HCT116 (cell line): Measurements from ENCODE around the gene HTR3B. TPM values are rescaled to one million over a fixed set of nuclear protein-coding genes. Genes with fewer than 3 reads are reported as not detected.

Experiments
- ATAC-seq: fragments of 200-7000 bp; cut with Tn5 transposase; 2 replicates; pipeline ENCODE4 v1.9.1; 2020; ENCODE audit warnings: mild to moderate bottlenecking, moderate library complexity
- BruUV-seq: library from RNA; stranded (reverse); fragments of 400-500 nt; replicated peaks from 2 replicates; lab custom pipeline; 2021; lab: Mats Ljungman, UMichigan
- CTCF ChIA-PET: fragments of 300-600 bp; sonication (Branson Sonifier 250); formaldehyde crosslinking; loops from one replicate; lab custom pipeline; 2021; ENCODE audit warnings: antibody characterized with exemption; lab: Charles Lee
- POLR2A ChIA-PET: fragments of 300-600, 350-600 bp; sonication (Branson Sonifier 250); formaldehyde crosslinking; loops from one replicate; lab custom pipeline; 2021; ENCODE audit warnings: antibody characterized with exemption; lab: Charles Lee
- RAD21 ChIA-PET, 2 experiments: fragments of 300-600 bp; sonication (Branson Sonifier 250); formaldehyde crosslinking; loops; one replicate each; lab custom pipeline; 2023; ENCODE audit warnings: low total read pairs in 2 of 2; ENCODE audit not compliant: uncharacterized antibody in 2 of 2, unreplicated experiment in 2 of 2, low non-redundant PET in 1 of 2; lab: Charles Lee
- DNase-seq: peaks from one replicate; pipeline ENCODE4 v3.0.0-alpha.2; 2010; ENCODE audit warnings: low read depth, low spot score
- H2AFZ ChIP-seq: fragments of 200-600 bp; shearing (Covaris generic), sonication (generic); 2 replicates; pipeline ENCODE4 v1.6.1; 2017; ENCODE audit warnings: low read depth, mixed run types, mixed read lengths, antibody characterized with exemption, low read length; ENCODE audit not compliant: poor library complexity, severe bottlenecking
- H3K27ac ChIP-seq: 2 replicates; pipeline ENCODE4 v1.5.1; 2012; ENCODE audit warnings: low read depth, low read length
- H3K27me3 ChIP-seq: fragments of 200-600 bp; sonication (generic); 2 replicates; pipeline ENCODE4 v1.6.1; 2016; ENCODE audit warnings: mixed run types, low read length, mixed read lengths; ENCODE audit not compliant: insufficient read depth
- H3K36me3 ChIP-seq, 2 experiments: fragments of 200-500 bp in 1 of 2; fragments of 200-600 bp in 1 of 2; sonication (Bioruptor generic) in 1 of 2; sonication (generic) in 1 of 2; 2 replicates each; pipeline versions ENCODE4 v1.5.1 to v1.6.1; 2014 to 2016; ENCODE audit warnings: low read length in 2 of 2, inconsistent platforms in 1 of 2, mixed read lengths in 1 of 2, mixed run types in 1 of 2; ENCODE audit not compliant: insufficient read depth in 2 of 2, control insufficient read depth in 1 of 2
- H3K4me1 ChIP-seq, 2 experiments: fragments of 200-600 bp in 1 of 2; sonication (generic) in 1 of 2; 2 replicates each; pipeline versions ENCODE4 v1.5.1 to v1.6.1; 2012 to 2017; ENCODE audit warnings: low read length in 2 of 2, inconsistent platforms in 1 of 2, mild to moderate bottlenecking in 1 of 2, mixed read lengths in 1 of 2, mixed run types in 1 of 2, moderate library complexity in 1 of 2; ENCODE audit not compliant: insufficient read depth in 2 of 2, control insufficient read depth in 1 of 2
- H3K4me2 ChIP-seq: fragments of 200-600 bp; sonication (generic); 2 replicates; pipeline ENCODE4 v1.6.1; 2017; ENCODE audit warnings: mixed run types, low read length, mixed read lengths
- H3K4me3 ChIP-seq, 2 experiments: fragments of 200-600 bp in 1 of 2; sonication (generic) in 1 of 2; replicated peaks in 1 of 2; 2 replicates each; pipeline ENCODE4 v1.5.1; 2011 to 2016; ENCODE audit warnings: low read length in 2 of 2, control low read depth in 1 of 2, low read depth in 1 of 2, mild to moderate bottlenecking in 1 of 2, mixed read lengths in 1 of 2, mixed run types in 1 of 2
- H3K79me2 ChIP-seq: fragments of 200-600 bp; sonication (generic); 2 replicates; pipeline ENCODE4 v1.6.1; 2017; ENCODE audit warnings: mild to moderate bottlenecking, mixed run types, low read length, moderate library complexity, mixed read lengths; ENCODE audit not compliant: insufficient read depth
- H3K9ac ChIP-seq: fragments of 200-600 bp; sonication (generic); 2 replicates; pipeline ENCODE4 v1.6.1; 2016; ENCODE audit warnings: low read length, mixed read lengths
- H3K9me2 ChIP-seq: fragments of 200-600 bp; sonication (generic), shearing (Covaris generic); 2 replicates; pipeline ENCODE4 v1.6.1; 2017; ENCODE audit warnings: mixed run types, mild to moderate bottlenecking, moderate library complexity; ENCODE audit not compliant: insufficient read depth
- H3K9me3 ChIP-seq, 2 experiments: fragments of 200-500 bp in 1 of 2; fragments of 200-600 bp in 1 of 2; sonication (Bioruptor generic) in 1 of 2; sonication (generic) in 1 of 2; 2 replicates each; pipeline ENCODE4 v1.6.1; 2014 to 2017; ENCODE audit warnings: low read length in 2 of 2, mixed read lengths in 2 of 2, inconsistent platforms in 1 of 2, low read depth in 1 of 2, mild to moderate bottlenecking in 1 of 2, mixed run types in 1 of 2, moderate library complexity in 1 of 2; ENCODE audit not compliant: control insufficient read depth in 1 of 2, insufficient read depth in 1 of 2
- H4K20me1 ChIP-seq: fragments of 200-600 bp; sonication (generic), shearing (Covaris generic); 2 replicates; pipeline ENCODE4 v1.6.1; 2017; ENCODE audit warnings: mixed run types, mild to moderate bottlenecking, moderate library complexity; ENCODE audit not compliant: insufficient read depth
- CBX3 ChIP-seq: IDR thresholded peaks from 2 replicates; pipeline ENCODE4 v1.6.1; 2012; ENCODE audit warnings: low read depth
- CEBPB ChIP-seq: IDR thresholded peaks from 2 replicates; pipeline ENCODE4 v1.6.1; 2012; ENCODE audit warnings: low read depth
- CTCF ChIP-seq, 3 experiments: fragments of 200-600 bp in 1 of 3; sonication (generic) in 1 of 3; IDR thresholded peaks in 2 of 3; conservative IDR thresholded peaks in 1 of 3; 2 replicates each; pipeline ENCODE4 v1.5.1; 2012 to 2017; ENCODE audit warnings: low read depth in 2 of 3, low read length in 2 of 3, antibody characterized with exemption in 1 of 3, borderline replicate concordance in 1 of 3, control low read depth in 1 of 3, mild to moderate bottlenecking in 1 of 3, mixed read lengths in 1 of 3, mixed run types in 1 of 3, moderate library complexity in 1 of 3; ENCODE audit not compliant: insufficient read depth in 1 of 3
- ELF1 ChIP-seq: IDR thresholded peaks from 2 replicates; pipeline ENCODE4 v1.6.1; 2012; ENCODE audit warnings: low read depth, borderline replicate concordance
- EZH2 ChIP-seq: fragments of 200-600 bp; sonication (generic); IDR thresholded peaks from 2 replicates; pipeline ENCODE4 v1.6.1; 2017; ENCODE audit warnings: antibody characterized with exemption, mixed run types
- RAD21 ChIP-seq: IDR thresholded peaks from 2 replicates; pipeline ENCODE4 v1.6.1; 2012; ENCODE audit warnings: low read depth, mild to moderate bottlenecking
- SRF ChIP-seq: IDR thresholded peaks from 2 replicates; pipeline ENCODE4 v1.6.1; 2012; ENCODE audit warnings: low read depth
- YY1 ChIP-seq: IDR thresholded peaks from 2 replicates; pipeline ENCODE4 v1.6.1; 2011; ENCODE audit warnings: low read length, low read depth, moderate library complexity, mild to moderate bottlenecking; ENCODE audit not compliant: insufficient replicate concordance; ENCODE audit errors: extremely low read depth
- intact Hi-C: fragments of 100-400 bp; cut with micrococcal nuclease; formaldehyde crosslinking; loops from 2 replicates; pipeline ENCODE4 v1.10.0; 2022
- total RNA-seq: library from RNA; stranded (reverse); gene quantifications from one replicate; pipeline ENCODE4 v1.2.1, GENCODE V29; 2021; ENCODE audit not compliant: unreplicated experiment

Gene HTR3B
- total RNA-seq, 1 experiment from 2014 or later: not detected

- TF ChIP-seq ELF1 (no peak), EZH2 (no peak), CEBPB (no peak), CBX3 (no peak), SRF (no peak)
Measured at GRCh38 chr11:113901141-113901540, 3.5 kb upstream of the HTR3B start (continued).

- DNase-seq: peak; percentile 45
Measured at GRCh38 chr11:113906038-113906437, 1.4 kb downstream of the HTR3B start.

More at GRCh38 chr11:113906038-113906437, 1.4 kb downstream of the HTR3B start:
- Histone ChIP-seq H3K9me3 (no peaks in the 10 kb centered on the region), H2AFZ (no peak overlapping the region), H4K20me1 (no peaks in the 10 kb centered on the region), H3K9me2 (no peaks in the 10 kb centered on the region), H3K36me3 (no peaks in the 10 kb centered on the region), H3K4me3 (no peak overlapping the region), H3K9ac (no peak overlapping the region), H3K27ac (no peak overlapping the region), H3K79me2 (no peaks in the 10 kb centered on the region), H3K27me3 (peaks cover 15% of the 10 kb centered on the region; the same call in 1 of the 2 replicates), H3K4me2 (no peak overlapping the region), H3K4me1 (no peaks in the 10 kb centered on the region)
- intact Hi-C loops: loop anchor here (10.0 kb wide), 1 partner anchor 259 kb away; no protein-coding TSS in a partner anchor
- ChIA-PET POLR2A (interaction anchor here (0.7 to 0.9 kb wide), 2 partner anchors 30 to 69 kb away, joined by 3 read pairs; partner anchors contain the start of genes HTR3A and USP28), RAD21 (no interaction called here), CTCF (interaction anchor here (1.2 to 4.9 kb wide), 5 partner anchors 11 to 356 kb away, joined by 3 to 38 read pairs (median 5); no protein-coding TSS in a partner anchor)
- TF ChIP-seq CTCF (IDR thresholded peaks at IDR 0.05 in 2 of 3, conservative IDR thresholded peaks at IDR 0.05 in 1 of 3; ENCODE audit: borderline replicate concordance in 1 of 3, insufficient read depth in 1 of 3, low read depth in 2 of 3, low read length in 2 of 3) (peak; percentile 18 to 55 (median 46); a peak in 3 of 6 replicates), YY1 (no peak), RAD21 (peak; percentile 36)
- ATAC-seq: peak; percentile 92
- no TSS peak for BruUV-seq
